Hepatocyte (in vitro differentiated cells): ENCODE measurements around the gene RABEP2. TPM values are rescaled to one million over a fixed set of nuclear protein-coding genes. Genes with fewer than 3 reads are reported as not detected.
"Not testable (repeated sequence)": the region's sequence is repeated elsewhere in the genome, so short reads cannot be mapped to it uniquely, and the experiment has no call there.

Experiments
- DNase-seq: peaks from one replicate; pipeline ENCODE4 v3.0.0-alpha.2; 2016; ENCODE audit warnings: low spot score
- H2AFZ ChIP-seq: fragments of 200-600 bp; sonication (generic); 2 replicates; pipeline ENCODE4 v1.6.0; 2016; ENCODE audit warnings: antibody characterized with exemption, mild to moderate bottlenecking
- H3K27ac ChIP-seq: fragments of 200-600 bp; sonication (generic); 2 replicates; pipeline ENCODE4 v1.5.1; 2016; ENCODE audit warnings: mild to moderate bottlenecking
- H3K27me3 ChIP-seq: fragments of 200-600 bp; sonication (generic); 2 replicates; pipeline ENCODE4 v1.6.1; 2016
- H3K36me3 ChIP-seq: fragments of 200-600 bp; sonication (generic); replicated peaks from 2 replicates; pipeline ENCODE4 v1.5.1; 2016; ENCODE audit warnings: low read depth; ENCODE audit not compliant: insufficient read depth
- H3K4me1 ChIP-seq: fragments of 200-600 bp; sonication (generic); 2 replicates; pipeline ENCODE4 v1.5.1; 2016; ENCODE audit warnings: mild to moderate bottlenecking, moderate library complexity; ENCODE audit not compliant: insufficient read depth
- H3K4me2 ChIP-seq: fragments of 200-600 bp; sonication (generic); 2 replicates; pipeline ENCODE4 v1.6.0; 2016
- H3K4me3 ChIP-seq: fragments of 200-600 bp; sonication (generic); 2 replicates; pipeline ENCODE4 v1.5.1; 2016; ENCODE audit warnings: mild to moderate bottlenecking
- H3K79me2 ChIP-seq: fragments of 200-600 bp; sonication (generic); 2 replicates; pipeline ENCODE4 v1.6.0; 2017; ENCODE audit warnings: mild to moderate bottlenecking
- H3K9me2 ChIP-seq: fragments of 200-600 bp; sonication (generic); replicated peaks from 2 replicates; pipeline ENCODE4 v1.6.0; 2017; ENCODE audit warnings: mild to moderate bottlenecking; ENCODE audit not compliant: insufficient read depth
- H3K9me3 ChIP-seq: fragments of 200-600 bp; sonication (generic); 2 replicates; pipeline ENCODE4 v1.5.1; 2016; ENCODE audit warnings: low read depth, mild to moderate bottlenecking
- H4K20me1 ChIP-seq: fragments of 200-600 bp; sonication (generic); 2 replicates; pipeline ENCODE4 v1.6.0; 2016; ENCODE audit warnings: mild to moderate bottlenecking; ENCODE audit not compliant: insufficient read depth, poor library complexity, severe bottlenecking
- CTCF ChIP-seq: fragments of 200-600 bp; sonication (generic); IDR thresholded peaks from 2 replicates; pipeline ENCODE4 v1.5.1; 2016; ENCODE audit warnings: antibody characterized with exemption, mild to moderate bottlenecking; ENCODE audit not compliant: poor library complexity
- EZH2 ChIP-seq: fragments of 200-600 bp; sonication (generic); IDR thresholded peaks from 2 replicates; pipeline ENCODE4 v1.6.1; 2016; ENCODE audit warnings: antibody characterized with exemption, mild to moderate bottlenecking, borderline replicate concordance
- EZH2phosphoT487 ChIP-seq: fragments of 200-600 bp; sonication (generic); IDR thresholded peaks from one replicate; pipeline ENCODE4 v1.6.1; 2018; ENCODE audit warnings: antibody characterized with exemption, mild to moderate bottlenecking, low read depth, moderate library complexity; ENCODE audit not compliant: unreplicated experiment, severe bottlenecking
- WGBS: methylation state at CpG from one replicate; pipeline ENCODE4 v1.1.6; 2016; ENCODE audit warnings: low lambda C conversion rate; ENCODE audit errors: missing lambda C conversion rate; 5-methylcytosine and 5-hydroxymethylcytosine counted together
- polyA plus RNA-seq: library from polyadenylated mRNA; unstranded; fragments of >200 nt; fragmentation: Nextera tagmentation; extraction: Ambion mirVana; gene quantifications from 2 replicates; pipeline ENCODE4 v1.2.1, GENCODE V29; 2016
- total RNA-seq: library from RNA; depleted of rRNA; stranded (reverse); fragments of >200 nt; gene quantifications from 2 replicates; pipeline ENCODE4 v1.2.3, GENCODE V29; 2014

Gene RABEP2
- total and polyA plus RNA-seq, 2 experiments from 2014 or later: 30.3 to 37.2 TPM

- WGBS: 95% methylated on average over 4 of the region's 4 CpGs
- H3K9me3 ChIP-seq: no peaks in the 10 kb centered on the region
Observed at GRCh38 chr16:28893291-28893690, 31.7 kb downstream of the RABEP2 start.

DNA sequence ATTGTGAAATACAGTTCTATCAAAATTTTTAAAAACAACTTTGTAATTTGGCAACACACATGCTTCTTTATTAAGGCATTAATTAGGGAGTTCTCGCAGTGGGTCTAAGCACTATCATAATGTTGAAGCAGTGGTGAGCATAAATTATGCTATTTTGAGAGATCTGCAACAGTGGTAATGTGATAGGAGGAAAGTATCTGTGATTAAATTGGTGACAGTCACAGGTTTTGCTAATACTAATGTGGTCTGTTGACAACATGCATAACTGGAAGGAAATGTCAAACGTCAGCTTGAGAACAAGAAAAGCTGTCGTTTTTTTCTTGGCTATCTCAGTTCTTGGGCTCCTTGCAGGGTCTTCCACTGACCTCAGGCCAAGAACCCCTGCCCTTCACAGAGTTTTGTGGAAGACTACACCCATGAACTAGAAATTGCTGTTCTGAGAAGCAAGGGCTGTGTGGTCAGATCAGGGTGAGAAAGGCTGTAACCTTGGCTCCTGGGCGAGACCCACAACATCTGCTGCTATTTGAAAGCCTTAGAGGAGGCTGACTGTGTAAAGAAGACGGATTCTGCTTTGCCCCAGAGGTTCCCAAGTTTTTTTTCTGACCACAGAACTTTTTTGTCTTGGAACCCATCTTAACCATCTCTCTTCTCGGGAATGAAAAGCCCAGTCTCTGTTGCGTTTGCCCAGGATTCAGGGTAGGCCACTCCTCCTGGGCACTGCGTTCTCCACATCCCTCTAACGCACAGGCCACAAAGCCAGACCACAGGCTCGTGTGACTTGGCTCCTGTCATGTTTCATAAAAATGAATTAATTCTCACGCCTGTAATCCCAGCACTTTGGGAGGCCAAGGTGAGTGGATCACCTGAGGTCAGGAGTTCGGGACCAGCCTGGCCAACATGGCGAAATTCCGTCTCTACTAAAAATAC is 32.8 kb downstream of the RABEP2 start:
- Histone ChIP-seq H4K20me1 (no peaks in the 10 kb centered on the region), H2AFZ (no peak overlapping the region), H3K4me2 (no peak overlapping the region), H3K36me3 (no peaks in the 10 kb centered on the region), H3K27me3 (no peaks in the 10 kb centered on the region), H3K27ac (no peak overlapping the region), H3K9me2 (no peaks in the 10 kb centered on the region), H3K4me3 (no peak overlapping the region), H3K9me3 (no peaks in the 10 kb centered on the region), H3K79me2 (no peaks in the 10 kb centered on the region), H3K4me1 (no peaks in the 10 kb centered on the region)
- TF ChIP-seq CTCF (no peak), EZH2phosphoT487 (no peak), EZH2 (no peak)
- WGBS: 91% methylated on average over 14 of the region's 14 CpGs
- no peak for DNase-seq

More at GRCh38 chr16:28893291-28893690, 31.7 kb downstream of the RABEP2 start:
- TF ChIP-seq EZH2: no peak
- no peak for TF ChIP-seq CTCF
- TF ChIP-seq EZH2phosphoT487: no peak
- Histone ChIP-seq H3K4me3 (no peak overlapping the region), H3K79me2 (no peaks in the 10 kb centered on the region), H3K27me3 (no peaks in the 10 kb centered on the region), H3K36me3 (no peaks in the 10 kb centered on the region), H3K4me1 (no peaks in the 10 kb centered on the region), H3K4me2 (no peak overlapping the region), H3K9me2 (no peaks in the 10 kb centered on the region), H4K20me1 (no peaks in the 10 kb centered on the region), H2AFZ (no peak overlapping the region), H3K27ac (no peak overlapping the region)
- DNase-seq: no peak

GRCh38 chr16:28890355-28890754 is 34.7 kb downstream of the RABEP2 start:
- not testable (repeated sequence) for H2AFZ ChIP-seq, H3K36me3 ChIP-seq, H3K4me2 ChIP-seq, H3K9me2 ChIP-seq, H4K20me1 ChIP-seq, DNase-seq, H3K4me1 ChIP-seq, H3K27ac ChIP-seq, H3K79me2 ChIP-seq, H3K9me3 ChIP-seq, H3K27me3 ChIP-seq, H3K4me3 ChIP-seq
- 94% methylated on average over 5 of the region's 5 CpGs for WGBS

- Histone ChIP-seq H3K79me2 (no peaks in the 10 kb centered on the region), H3K4me1 (no peaks in the 10 kb centered on the region), H2AFZ (no peak overlapping the region), H3K27ac (no peak overlapping the region), H3K9me3 (no peaks in the 10 kb centered on the region), H3K9me2 (no peaks in the 10 kb centered on the region), H3K4me2 (no peak overlapping the region), H4K20me1 (no peaks in the 10 kb centered on the region), H3K27me3 (no peaks in the 10 kb centered on the region), H3K36me3 (no peaks in the 10 kb centered on the region), H3K4me3 (no peak overlapping the region)
- 87% methylated on average over 10 of the region's 10 CpGs for WGBS
- TF ChIP-seq EZH2phosphoT487: no peak
- no peak for TF ChIP-seq CTCF
- no peak for TF ChIP-seq EZH2
- DNase-seq: no peak
Observed at GRCh38 chr16:28886945-28887344, 38.1 kb downstream of the RABEP2 start.
